Measurements from ENCODE around the gene TMED7.

GRCh38 chr5:115586525-115587146 lies 39.2 kb downstream of the TMED7 start:
- TF ChIP-seq CTCF (IDR thresholded peaks at IDR 0.05) (peak; percentile 38 to 45), POLR2A (IDR thresholded peaks at IDR 0.05) (no peak)

All from suprapubic skin (tissue), 3 donors.